CD4-positive, alpha-beta T cell (primary cell): ENCODE results near the gene KRTAP10-3. TPM values are rescaled to one million over a fixed set of nuclear protein-coding genes. Genes with fewer than 3 reads are reported as not detected.

Experiments
- ATAC-seq: fragments of 200-7000 bp; cut with Tn5 transposase; one replicate; pipeline ENCODE4 v1.10.0; 2022; ENCODE audit warnings: mild to moderate bottlenecking; ENCODE audit not compliant: poor library complexity
- CTCF ChIA-PET: fragments of 350-600 bp; sonication (Branson Sonifier 250); formaldehyde crosslinking; loops from one replicate; lab custom pipeline; 2021; ENCODE audit warnings: antibody characterized with exemption, inconsistent platforms; lab: Charles Lee
- POLR2A ChIA-PET: fragments of 350-600 bp; sonication (Branson Sonifier 250); formaldehyde crosslinking; loops from one replicate; lab custom pipeline; 2021; ENCODE audit warnings: antibody characterized with exemption, inconsistent platforms; lab: Charles Lee
- DNase-seq, 14 experiments: peaks; one replicate each; pipeline ENCODE4 v3.0.0-alpha.2; 2013 to 2020; ENCODE audit warnings: mixed read lengths in 2 of 14
- H3K27ac ChIP-seq, 2 donors: one replicate each; pipeline versions ENCODE4 v1.5.1 to v1.7.0; 2013; ENCODE audit warnings: low read length in 2 of 2, low read depth in 1 of 2, mild to moderate bottlenecking in 1 of 2
- H3K27me3 ChIP-seq, 2 experiments: 1 replicate in 1 of 2; 2 replicates in 1 of 2; pipeline versions ENCODE4 v1.6.1 to v1.7.0; 2013; ENCODE audit warnings: low read length in 2 of 2, control low read depth in 1 of 2, mild to moderate bottlenecking in 1 of 2, moderate library complexity in 1 of 2; ENCODE audit not compliant: insufficient read depth in 2 of 2, control insufficient read depth in 1 of 2
- H3K36me3 ChIP-seq: one replicate; pipeline ENCODE4 v1.6.1; 2013; ENCODE audit warnings: low read length, control low read depth; ENCODE audit not compliant: insufficient read depth
- H3K4me1 ChIP-seq: one replicate; pipeline ENCODE4 v1.6.1; 2013; ENCODE audit warnings: low read length, control low read depth; ENCODE audit not compliant: insufficient read depth
- H3K4me3 ChIP-seq: one replicate; pipeline ENCODE4 v1.5.1; 2013; ENCODE audit warnings: mild to moderate bottlenecking, low read length, moderate library complexity
- H3K9me3 ChIP-seq, 2 experiments: 1 replicate in 1 of 2; 2 replicates in 1 of 2; pipeline versions ENCODE4 v1.6.1 to v1.7.0; 2013; ENCODE audit warnings: low read length in 2 of 2, mild to moderate bottlenecking in 2 of 2, control low read depth in 1 of 2, moderate library complexity in 1 of 2; ENCODE audit not compliant: control insufficient read depth in 1 of 2, insufficient read depth in 1 of 2
- H3K27ac Mint-ChIP-seq: one replicate; pipeline ENCODE4 v1.8.0; 2020; ENCODE audit warnings: mixed read lengths
- H3K27me3 Mint-ChIP-seq: one replicate; pipeline ENCODE4 v1.8.0; 2021; ENCODE audit warnings: mixed read lengths
- H3K36me3 Mint-ChIP-seq: one replicate; pipeline ENCODE4 v1.8.0; 2021; ENCODE audit warnings: low read depth, mixed read lengths
- H3K4me1 Mint-ChIP-seq: one replicate; pipeline ENCODE4 v1.8.0; 2021; ENCODE audit warnings: low read depth, mixed read lengths
- H3K4me3 Mint-ChIP-seq: one replicate; pipeline ENCODE4 v1.8.0; 2020; ENCODE audit warnings: mild to moderate bottlenecking, mixed read lengths
- H3K9me3 Mint-ChIP-seq: one replicate; pipeline ENCODE4 v1.8.0; 2020; ENCODE audit warnings: mixed read lengths
- CTCF ChIP-seq: fragments of 200-600 bp; IDR thresholded peaks from one replicate; pipeline ENCODE4 v1.8.0; 2022; ENCODE audit warnings: antibody characterized with exemption, mild to moderate bottlenecking
- intact Hi-C, 2 experiments: fragments of 100-400 bp; cut with DNase I in 1 of 2; cut with micrococcal nuclease in 1 of 2; formaldehyde crosslinking; loops; one replicate each; pipeline versions ENCODE4 v1.15.1 to v1.9.0; 2023 to 2025; cut with DNase I, micrococcal nuclease
- total RNA-seq, 174 experiments: library from RNA in 2 of 174; stranded (reverse) in 2 of 174; gene quantifications; one replicate each; pipeline ENCODE4 v1.2.3 and lab custom pipeline; 2021 to 2026

Gene KRTAP10-3
- total RNA-seq, 2 experiments from 2014 or later: not detected

- no peaks in the 10 kb centered on the region for H3K27me3 ChIP-seq
- intact Hi-C loops: no loop called here
- H3K27ac Mint-ChIP-seq: no peak overlapping the region
- H3K9me3 ChIP-seq: peaks cover 8 to 21% of the 10 kb centered on the region in 2 experiments
- H3K4me1 ChIP-seq: peaks cover 2% of the 10 kb centered on the region
- H3K9me3 Mint-ChIP-seq: peaks cover 11% of the 10 kb centered on the region
- H3K27ac ChIP-seq: no peak overlapping the region
- ChIA-PET POLR2A (no interaction called here), CTCF (no interaction called here)
- H3K4me3 Mint-ChIP-seq: no peak overlapping the region
- ATAC-seq: no peak
- no peaks in the 10 kb centered on the region for H3K36me3 Mint-ChIP-seq
- DNase-seq: no peak
- no peak overlapping the region for H3K4me3 ChIP-seq
- H3K27me3 Mint-ChIP-seq: peaks cover 5% of the 10 kb centered on the region
- no peaks in the 10 kb centered on the region for H3K36me3 ChIP-seq
- no peak for TF ChIP-seq CTCF
- peaks cover 4% of the 10 kb centered on the region for H3K4me1 Mint-ChIP-seq
Measured at GRCh38 chr21:44572959-44573583, 14.5 kb upstream of the KRTAP10-3 start.

GRCh38 chr21:44571844-44572782 is 13.5 kb upstream of the KRTAP10-3 start:
- no peaks in the 10 kb centered on the region for H3K27me3 ChIP-seq
- H3K36me3 ChIP-seq: no peaks in the 10 kb centered on the region
- no peak overlapping the region for H3K27ac ChIP-seq
- no peak overlapping the region for H3K27ac Mint-ChIP-seq
- H3K36me3 Mint-ChIP-seq: no peaks in the 10 kb centered on the region
- peaks cover 5% of the 10 kb centered on the region for H3K27me3 Mint-ChIP-seq
- DNase-seq: no peak
- no peak for ATAC-seq
- CTCF ChIA-PET: no interaction called here
- intact Hi-C loops: no loop called here
- H3K9me3 ChIP-seq: peaks cover 8 to 20% of the 10 kb centered on the region in 2 experiments
- no peak overlapping the region for H3K4me3 ChIP-seq
- POLR2A ChIA-PET: interaction anchor here (0.9 kb wide), 1 partner anchor 24 kb away, joined by 3 read pairs; no protein-coding TSS in a partner anchor
- peaks cover 2% of the 10 kb centered on the region for H3K4me1 ChIP-seq
- peaks cover 5% of the 10 kb centered on the region for H3K9me3 Mint-ChIP-seq
- no peak overlapping the region for H3K4me3 Mint-ChIP-seq
- TF ChIP-seq CTCF: no peak
- peaks cover 4% of the 10 kb centered on the region for H3K4me1 Mint-ChIP-seq

- ATAC-seq: no peak
- Histone ChIP-seq H3K4me1 (peaks cover 2% of the 10 kb centered on the region), H3K4me3 (no peak overlapping the region), H3K36me3 (no peaks in the 10 kb centered on the region), H3K9me3 (peaks cover 0 to 19% of the 10 kb centered on the region in 2 experiments), H3K27me3 (no peaks in the 10 kb centered on the region), H3K27ac (no peak overlapping the region)
- Mint-ChIP-seq H3K27me3 (peaks cover 5% of the 10 kb centered on the region), H3K4me3 (no peak overlapping the region), H3K9me3 (no peaks in the 10 kb centered on the region), H3K4me1 (peaks cover 4% of the 10 kb centered on the region), H3K36me3 (no peaks in the 10 kb centered on the region), H3K27ac (no peak overlapping the region)
- POLR2A ChIA-PET: interaction anchor here (0.9 kb wide), 1 partner anchor 25 kb away, joined by 3 read pairs; no protein-coding TSS in a partner anchor
- no peak for TF ChIP-seq CTCF
- intact Hi-C loops: no loop called here
- no peak for DNase-seq
- CTCF ChIA-PET: no interaction called here
Measured at GRCh38 chr21:44571296-44571695, 12.7 kb upstream of the KRTAP10-3 start.
